ENCODE results near the gene DNAH14. TPM values are rescaled to one million over a fixed set of nuclear protein-coding genes. Genes with fewer than 3 reads are reported as not detected.

Gene DNAH14
- total RNA-seq, 1 experiment from 2014 or later: 39.7 TPM

GRCh38 chr1:224995602-224996001 is 66.1 kb downstream of the DNAH14 start:
- no peaks in the 10 kb centered on the region for H3K27me3 ChIP-seq (ENCODE audit: insufficient read depth, low read length)
- Mint-ChIP-seq H3K9me3 (peaks cover 0 to 9% of the 10 kb centered on the region in 2 experiments; a peak in 4 of 5 replicates), H3K36me3 (ENCODE audit: insufficient read depth in 1 of 3, low read depth in 3 of 3) (peaks cover 4 to 9% (median 5%) of the 10 kb centered on the region in 3 experiments; a peak in 6 of 7 replicates), H3K4me1 (no peaks in the 10 kb centered on the region), H3K4me3 (no peak overlapping the region), H3K27ac (no peak overlapping the region), H3K27me3 (ENCODE audit: low read depth) (no peaks in the 10 kb centered on the region)
- TF ChIP-seq, protein P1, sequence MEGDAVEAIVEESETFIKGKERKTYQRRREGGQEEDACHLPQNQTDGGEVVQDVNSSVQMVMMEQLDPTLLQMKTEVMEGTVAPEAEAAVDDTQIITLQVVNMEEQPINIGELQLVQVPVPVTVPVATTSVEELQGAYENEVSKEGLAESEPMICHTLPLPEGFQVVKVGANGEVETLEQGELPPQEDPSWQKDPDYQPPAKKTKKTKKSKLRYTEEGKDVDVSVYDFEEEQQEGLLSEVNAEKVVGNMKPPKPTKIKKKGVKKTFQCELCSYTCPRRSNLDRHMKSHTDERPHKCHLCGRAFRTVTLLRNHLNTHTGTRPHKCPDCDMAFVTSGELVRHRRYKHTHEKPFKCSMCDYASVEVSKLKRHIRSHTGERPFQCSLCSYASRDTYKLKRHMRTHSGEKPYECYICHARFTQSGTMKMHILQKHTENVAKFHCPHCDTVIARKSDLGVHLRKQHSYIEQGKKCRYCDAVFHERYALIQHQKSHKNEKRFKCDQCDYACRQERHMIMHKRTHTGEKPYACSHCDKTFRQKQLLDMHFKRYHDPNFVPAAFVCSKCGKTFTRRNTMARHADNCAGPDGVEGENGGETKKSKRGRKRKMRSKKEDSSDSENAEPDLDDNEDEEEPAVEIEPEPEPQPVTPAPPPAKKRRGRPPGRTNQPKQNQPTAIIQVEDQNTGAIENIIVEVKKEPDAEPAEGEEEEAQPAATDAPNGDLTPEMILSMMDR (conservative IDR thresholded peaks at IDR 0.05): no peak
- no peak overlapping the region for H3K14ac ChIP-seq (ENCODE audit: insufficient read depth, low read length)
- H3K4me1 ChIP-seq (ENCODE audit: insufficient read depth, low read length): no peaks in the 10 kb centered on the region
- no peak overlapping the region for H4K8ac ChIP-seq (replicated peaks; ENCODE audit: insufficient read length, low read depth, low read length)
- H3T11ph ChIP-seq (ENCODE audit: low read length): no peak overlapping the region
- no peaks in the 10 kb centered on the region for H3K79me2 ChIP-seq (ENCODE audit: insufficient read depth, low read length)
- no peak overlapping the region for H3K9ac ChIP-seq (ENCODE audit: extremely low read depth, insufficient read length, low read length)
- H4K5ac ChIP-seq (ENCODE audit: insufficient read length, low read depth, low read length): no peak overlapping the region
- H2BK15ac ChIP-seq (ENCODE audit: low read depth, low read length): no peak overlapping the region
- H2AK5ac ChIP-seq (ENCODE audit: insufficient read length, low read length): no peak overlapping the region
- no peak overlapping the region for H2AFZ ChIP-seq (ENCODE audit: low read length)
- no peak overlapping the region for H4K91ac ChIP-seq (ENCODE audit: insufficient read length, low read depth, low read length)
- H3K23me2 ChIP-seq (ENCODE audit: insufficient read length, low read depth, low read length, poor library complexity, severe bottlenecking): no peaks in the 10 kb centered on the region
- no peak overlapping the region for H3K23ac ChIP-seq (ENCODE audit: insufficient read length, low read depth, low read length)
- no peak overlapping the region for H3K4ac ChIP-seq (ENCODE audit: low read depth, low read length)
- no peak overlapping the region for H2BK12ac ChIP-seq (ENCODE audit: insufficient read length, low read depth, low read length)
- DNase-seq: no peak
- H4K20me1 ChIP-seq (ENCODE audit: control insufficient read depth, insufficient read depth, insufficient read length): no peaks in the 10 kb centered on the region
- no peak overlapping the region for H2BK5ac ChIP-seq (ENCODE audit: insufficient read length, low read length)
- H3K4me2 ChIP-seq (ENCODE audit: insufficient read depth, insufficient read length, low read length): no peak overlapping the region
- H3K9me3 ChIP-seq (ENCODE audit: control insufficient read depth, low read depth, low read length): no peaks in the 10 kb centered on the region
- WGBS (ENCODE audit: extremely low coverage, insufficient read length, low lambda C conversion rate): no CpG with 5 or more reads among the region's 1 CpG
- no peaks in the 10 kb centered on the region for H3K79me1 ChIP-seq (ENCODE audit: insufficient read depth, low read depth, low read length, poor library complexity, severe bottlenecking)
- no peak overlapping the region for H2BK120ac ChIP-seq (ENCODE audit: low read depth, low read length, poor library complexity, severe bottlenecking)
- no peak overlapping the region for H3K56ac ChIP-seq (ENCODE audit: insufficient read length, low read depth, low read length)
- no peak overlapping the region for H2BK20ac ChIP-seq (ENCODE audit: low read depth, low read length, poor library complexity, severe bottlenecking)
- H3K18ac ChIP-seq (ENCODE audit: insufficient read length, low read depth, low read length): no peak overlapping the region
- H3K27ac ChIP-seq (ENCODE audit: insufficient read length, low read depth, low read length): no peak overlapping the region
